Glutamatergic neuron (in vitro differentiated cells): ENCODE results near the gene RAB15. TPM values are rescaled to one million over a fixed set of nuclear protein-coding genes. Genes with fewer than 3 reads are reported as not detected.
A peak's percentile ranks its signal among the peaks of the same experiment; 100 is the strongest.

ENCODE experiments used
- DNase-seq: peaks from one replicate; pipeline ENCODE4 v3.0.0; 2022
- H3K27ac Mint-ChIP-seq: one replicate; pipeline ENCODE4 v1.8.0; 2020; ENCODE audit warnings: mild to moderate bottlenecking, mixed read lengths, inconsistent platforms; ENCODE audit not compliant: unreplicated experiment
- H3K27me3 Mint-ChIP-seq: one replicate; pipeline ENCODE4 v1.8.0; 2020; ENCODE audit warnings: mild to moderate bottlenecking, moderate library complexity, mixed read lengths, inconsistent platforms; ENCODE audit not compliant: unreplicated experiment
- H3K36me3 Mint-ChIP-seq: one replicate; pipeline ENCODE4 v1.8.0; 2020; ENCODE audit warnings: mild to moderate bottlenecking, mixed read lengths, inconsistent platforms; ENCODE audit not compliant: unreplicated experiment
- H3K4me1 Mint-ChIP-seq: one replicate; pipeline ENCODE4 v1.8.0; 2020; ENCODE audit warnings: mild to moderate bottlenecking, low read depth, mixed read lengths, inconsistent platforms; ENCODE audit not compliant: unreplicated experiment
- H3K4me3 Mint-ChIP-seq: one replicate; pipeline ENCODE4 v1.8.0; 2020; ENCODE audit warnings: mild to moderate bottlenecking, mixed read lengths, inconsistent platforms; ENCODE audit not compliant: unreplicated experiment
- H3K9me3 Mint-ChIP-seq: one replicate; pipeline ENCODE4 v1.8.0; 2020; ENCODE audit warnings: mild to moderate bottlenecking, moderate library complexity, mixed read lengths, inconsistent platforms; ENCODE audit not compliant: unreplicated experiment
- long read RNA-seq: library from polyadenylated mRNA; unstranded; transcript quantifications from one replicate; pipeline ENCODE4 v2.0.0, GENCODE V29; 2020; ENCODE audit not compliant: unreplicated experiment
- total RNA-seq: library from RNA; stranded (reverse); fragmentation: NEBNext Ultra II Directional; extraction: Animal tissue kit (Norgen Biotek cat#: 25700); gene quantifications from one replicate; pipeline ENCODE4 v1.2.1, GENCODE V29; 2021; ENCODE audit not compliant: unreplicated experiment
- TF ChIP-seq, protein P1 (sequence below): fragments of 200-600 bp; sonication (generic); IDR thresholded peaks from one replicate; pipeline ENCODE4 v1.5.0; 2021; ENCODE audit not compliant: partially characterized antibody, unreplicated experiment

Gene RAB15
- total RNA-seq = 79.5 TPM
- long read RNA-seq, partial matches to known transcripts = 4 of 4 reads
- long read RNA-seq, other reads (novel, unspliced or antisense) = 0 of 4 reads

DNA sequence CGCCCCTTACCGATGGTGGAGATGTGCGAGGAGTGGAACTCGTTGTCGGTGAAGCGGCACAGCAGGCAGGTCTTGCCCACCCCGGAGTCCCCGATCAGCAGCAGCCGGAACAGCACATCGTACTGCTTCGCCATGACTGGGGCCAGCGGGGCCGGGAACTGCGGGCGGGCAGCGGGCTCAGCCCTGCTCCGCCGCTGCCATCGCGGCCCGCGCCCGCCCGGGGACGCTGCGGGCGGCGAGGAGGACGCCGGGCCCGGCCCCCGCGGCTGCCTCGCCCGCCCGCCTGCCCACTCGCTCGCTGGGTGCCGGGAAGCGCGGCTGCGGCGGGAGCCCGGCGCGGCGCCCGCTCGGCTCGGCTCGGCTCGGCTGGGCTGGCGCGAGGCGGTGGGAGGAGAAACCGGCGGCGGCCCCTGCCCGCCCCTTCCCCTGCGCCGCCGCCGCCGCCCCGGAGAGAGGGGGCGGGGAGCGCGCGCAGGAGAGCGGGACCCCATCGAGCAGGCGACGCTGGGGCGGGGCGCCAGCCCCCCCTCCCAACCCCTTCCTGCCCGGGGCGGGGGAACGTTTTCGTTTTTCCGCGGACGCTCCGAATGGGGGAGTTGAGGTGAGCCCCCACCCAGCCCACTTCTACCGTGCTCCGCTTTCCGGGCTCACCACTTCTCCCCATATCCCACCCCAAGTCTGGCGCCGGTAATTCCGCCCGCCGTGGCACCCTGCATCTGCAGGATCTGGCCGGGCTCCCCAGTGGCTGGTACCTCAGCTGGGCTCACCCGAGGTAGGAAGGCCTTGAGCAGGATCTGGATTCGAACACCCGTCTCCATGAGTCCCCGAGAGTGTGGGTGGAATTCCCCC lies at the start of gene RAB15:
RAB15 (minus strand) TSS at position 394 of the 849 bp plus-strand sequence; CDS start at position 134, 260 bp downstream.
- peaks cover 2% of the 10 kb centered on the region for H3K9me3 Mint-ChIP-seq
- peaks cover 13% of the 10 kb centered on the region for H3K27me3 Mint-ChIP-seq
- peak; percentile 61 for DNase-seq
- peak within 1 kb of the TSS; percentile 59 for H3K27ac Mint-ChIP-seq
- H3K4me1 Mint-ChIP-seq = peaks cover 19% of the 10 kb centered on the region
- no peaks in the 10 kb centered on the region for H3K36me3 Mint-ChIP-seq
- H3K4me3 Mint-ChIP-seq = peak within 1 kb of the TSS; percentile 84
- TF ChIP-seq, protein P1, sequence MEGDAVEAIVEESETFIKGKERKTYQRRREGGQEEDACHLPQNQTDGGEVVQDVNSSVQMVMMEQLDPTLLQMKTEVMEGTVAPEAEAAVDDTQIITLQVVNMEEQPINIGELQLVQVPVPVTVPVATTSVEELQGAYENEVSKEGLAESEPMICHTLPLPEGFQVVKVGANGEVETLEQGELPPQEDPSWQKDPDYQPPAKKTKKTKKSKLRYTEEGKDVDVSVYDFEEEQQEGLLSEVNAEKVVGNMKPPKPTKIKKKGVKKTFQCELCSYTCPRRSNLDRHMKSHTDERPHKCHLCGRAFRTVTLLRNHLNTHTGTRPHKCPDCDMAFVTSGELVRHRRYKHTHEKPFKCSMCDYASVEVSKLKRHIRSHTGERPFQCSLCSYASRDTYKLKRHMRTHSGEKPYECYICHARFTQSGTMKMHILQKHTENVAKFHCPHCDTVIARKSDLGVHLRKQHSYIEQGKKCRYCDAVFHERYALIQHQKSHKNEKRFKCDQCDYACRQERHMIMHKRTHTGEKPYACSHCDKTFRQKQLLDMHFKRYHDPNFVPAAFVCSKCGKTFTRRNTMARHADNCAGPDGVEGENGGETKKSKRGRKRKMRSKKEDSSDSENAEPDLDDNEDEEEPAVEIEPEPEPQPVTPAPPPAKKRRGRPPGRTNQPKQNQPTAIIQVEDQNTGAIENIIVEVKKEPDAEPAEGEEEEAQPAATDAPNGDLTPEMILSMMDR = no peak

DNA sequence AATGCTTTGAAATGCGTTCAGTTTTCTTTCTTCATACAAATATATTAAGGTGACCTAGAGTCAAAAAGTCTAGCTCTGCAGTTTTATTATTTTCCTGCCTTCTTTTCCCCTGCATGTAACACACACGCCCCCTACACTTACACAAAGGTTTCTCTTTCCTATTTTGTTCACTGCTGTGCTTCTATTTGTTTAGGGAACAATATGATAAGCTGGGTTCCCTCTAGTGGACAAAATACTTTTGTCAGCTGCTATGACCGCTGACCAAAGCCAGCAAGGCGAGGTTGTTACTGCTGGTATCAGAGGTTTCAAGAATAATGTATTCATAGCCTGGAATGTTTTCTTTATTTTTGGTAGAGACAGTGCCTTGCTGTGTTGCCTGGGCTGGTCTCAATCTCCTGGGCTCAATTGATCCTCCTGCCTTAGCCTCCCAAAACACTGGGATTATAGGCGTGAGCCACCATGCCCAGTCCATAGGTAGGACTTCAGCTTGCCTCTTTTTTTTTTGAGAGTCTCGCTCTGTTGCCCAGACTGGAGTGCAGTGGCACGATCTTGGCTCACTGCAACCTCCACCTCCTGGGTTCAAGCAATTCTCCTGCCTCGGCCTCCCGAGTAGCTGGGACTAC lies 47.9 kb upstream of the RAB15 start:
- Mint-ChIP-seq H3K27me3 (no peaks in the 10 kb centered on the region), H3K4me1 (no peaks in the 10 kb centered on the region), H3K9me3 (peaks cover 2% of the 10 kb centered on the region), H3K4me3 (no peak overlapping the region), H3K36me3 (no peaks in the 10 kb centered on the region), H3K27ac (no peak overlapping the region)
- TF ChIP-seq, protein P1 = peak; percentile 60
- DNase-seq = no peak

DNA sequence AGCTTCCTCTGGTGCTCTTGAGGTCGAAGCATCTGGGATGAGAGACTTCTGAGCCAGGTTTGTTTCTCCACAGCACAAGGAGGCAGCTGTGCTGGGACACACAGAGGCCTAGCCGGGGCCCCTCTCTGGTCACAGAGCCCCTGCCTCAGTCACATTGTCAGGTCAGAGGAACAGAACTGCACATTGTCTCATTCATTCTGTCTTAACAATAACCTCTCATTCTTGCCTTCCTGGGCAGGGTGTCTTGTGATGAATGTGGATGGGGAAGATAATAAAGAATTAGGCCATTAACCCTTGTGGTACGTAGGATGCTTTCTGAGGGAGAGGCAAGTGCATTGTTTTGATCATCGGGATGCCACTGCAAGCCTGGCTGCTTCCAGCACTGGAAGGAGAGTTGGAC lies 44.3 kb upstream of the RAB15 start:
- TF ChIP-seq, protein P1 = no peak
- no peak for DNase-seq
- H3K4me1 Mint-ChIP-seq = no peaks in the 10 kb centered on the region
- peaks cover 2% of the 10 kb centered on the region for H3K9me3 Mint-ChIP-seq
- no peak overlapping the region for H3K4me3 Mint-ChIP-seq
- H3K27me3 Mint-ChIP-seq = no peaks in the 10 kb centered on the region
- H3K36me3 Mint-ChIP-seq = no peaks in the 10 kb centered on the region
- H3K27ac Mint-ChIP-seq = no peak overlapping the region

- no peak for DNase-seq
- no peaks in the 10 kb centered on the region for H3K36me3 Mint-ChIP-seq
Observed at GRCh38 chr14:65015391-65015790, 43.3 kb upstream of the RAB15 start.

More at GRCh38 chr14:65015391-65015790, 43.3 kb upstream of the RAB15 start:
- no peaks in the 10 kb centered on the region for H3K27me3 Mint-ChIP-seq
- H3K4me3 Mint-ChIP-seq = no peak overlapping the region
- no peaks in the 10 kb centered on the region for H3K4me1 Mint-ChIP-seq
- TF ChIP-seq, protein P1 = no peak
- H3K9me3 Mint-ChIP-seq = peaks cover 2% of the 10 kb centered on the region
- H3K27ac Mint-ChIP-seq = no peak overlapping the region
